Thoracic aorta (tissue), 2 donors: Measurements from ENCODE around the gene NMD3. TPM values are rescaled to one million over a fixed set of nuclear protein-coding genes. Genes with fewer than 3 reads are reported as not detected.

Experiments
- ATAC-seq: fragments of 150-250 bp; one replicate; pipeline ENCODE4 v1.8.0; 2017; ENCODE audit warnings: low read depth; ENCODE audit not compliant: insufficient number of reproducible peaks, low FRiP score
- DNase-seq: peaks from one replicate; pipeline ENCODE4 v3.0.0-alpha.2; 2020; ENCODE audit warnings: low spot score
- H3K27ac ChIP-seq, 2 donors: fragments of 200-600 bp; sonication (generic); 1 replicate in 1 of 2; 2 replicates in 1 of 2; pipeline ENCODE4 v1.5.1; 2016; ENCODE audit warnings: mild to moderate bottlenecking in 2 of 2, moderate library complexity in 2 of 2
- H3K27me3 ChIP-seq: fragments of 200-600 bp; sonication (generic); replicated peaks from 2 replicates; pipeline ENCODE4 v1.6.0; 2016; ENCODE audit warnings: mild to moderate bottlenecking; ENCODE audit not compliant: insufficient read depth
- H3K36me3 ChIP-seq: fragments of 200-600 bp; sonication (generic); one replicate; pipeline ENCODE4 v1.5.1; 2016
- H3K4me1 ChIP-seq, 2 donors: fragments of 200-600 bp; sonication (generic); 1 replicate in 1 of 2; 2 replicates in 1 of 2; pipeline versions ENCODE4 v1.5.1 to v1.6.0; 2016; ENCODE audit warnings: low read depth in 2 of 2, mild to moderate bottlenecking in 1 of 2; ENCODE audit not compliant: control insufficient read depth in 1 of 2
- H3K4me3 ChIP-seq: fragments of 200-600 bp; sonication (generic); 2 replicates; pipeline ENCODE4 v1.5.1; 2016; ENCODE audit warnings: mild to moderate bottlenecking
- H3K9me3 ChIP-seq: fragments of 200-600 bp; sonication (generic); 2 replicates; pipeline ENCODE4 v1.5.1; 2016
- CTCF ChIP-seq: fragments of 200-600 bp; sonication (generic); IDR thresholded peaks from one replicate; pipeline ENCODE4 v1.5.1; 2019; ENCODE audit warnings: antibody characterized with exemption
- total RNA-seq, 2 donors: library from RNA; depleted of rRNA; stranded (reverse); fragments of >200 nt; gene quantifications; one replicate each; pipeline versions ENCODE4 v1.1.0 to v1.2.3, GENCODE V29; 2016

The NMD3 gene
- total RNA-seq, 2 donors from 2014 or later, result 41.2 to 48.8 TPM

GRCh38 chr3:161267646-161268045, 46.5 kb downstream of the NMD3 start:
- Histone ChIP-seq H3K4me1 (no peaks in the 10 kb centered on the region), H3K36me3 (no peaks in the 10 kb centered on the region), H3K4me3 (no peak overlapping the region), H3K9me3 (no peaks in the 10 kb centered on the region), H3K27ac (no peak overlapping the region), H3K27me3 (no peaks in the 10 kb centered on the region)
- DNase-seq (no peak), ATAC-seq (no peak)
- TF ChIP-seq CTCF, result no peak

- Histone ChIP-seq H3K27ac (no peak overlapping the region), H3K9me3 (no peaks in the 10 kb centered on the region), H3K4me1 (no peaks in the 10 kb centered on the region), H3K4me3 (no peak overlapping the region), H3K36me3 (no peaks in the 10 kb centered on the region), H3K27me3 (no peaks in the 10 kb centered on the region)
- no peak for DNase-seq
- no peak for ATAC-seq
- TF ChIP-seq CTCF, result no peak
These were observed 47.5 kb downstream of the NMD3 start for GRCh38 chr3:161268601-161269000.

- Histone ChIP-seq H3K4me3 (no peak overlapping the region), H3K36me3 (peaks cover 3% of the 10 kb centered on the region), H3K27me3 (no peaks in the 10 kb centered on the region), H3K4me1 (no peaks in the 10 kb centered on the region), H3K27ac (no peak overlapping the region), H3K9me3 (no peaks in the 10 kb centered on the region)
- DNase-seq (no peak), ATAC-seq (no peak)
- TF ChIP-seq CTCF, result no peak
These were observed 49.9 kb downstream of the NMD3 start for GRCh38 chr3:161270991-161271390.

- H3K4me1 ChIP-seq, result no peaks in the 10 kb centered on the region
- DNase-seq (no peak), ATAC-seq (no peak)
- H3K36me3 ChIP-seq, result peaks cover 6% of the 10 kb centered on the region
- no peak overlapping the region for H3K4me3 ChIP-seq
- H3K27me3 ChIP-seq, result no peaks in the 10 kb centered on the region
- TF ChIP-seq CTCF, result no peak
- no peak overlapping the region for H3K27ac ChIP-seq
- no peaks in the 10 kb centered on the region for H3K9me3 ChIP-seq
These were observed 50.5 kb downstream of the NMD3 start for GRCh38 chr3:161271646-161272045.

- H3K9me3 ChIP-seq, result no peaks in the 10 kb centered on the region
- no peaks in the 10 kb centered on the region for H3K27me3 ChIP-seq
- ATAC-seq, result no peak
- H3K27ac ChIP-seq, result no peak overlapping the region
- no peak overlapping the region for H3K4me3 ChIP-seq
- peaks cover 6% of the 10 kb centered on the region for H3K36me3 ChIP-seq
- no peak for TF ChIP-seq CTCF
- DNase-seq, result no peak
- no peaks in the 10 kb centered on the region for H3K4me1 ChIP-seq
These were observed 51.4 kb downstream of the NMD3 start for GRCh38 chr3:161272524-161272923.
